Heart left ventricle (tissue), 13 donors: Measurements from ENCODE around the gene SLC9A7.

Experiments
- POLR2A ChIP-seq, 2 donors: fragments of 450-650 bp; IDR thresholded peaks; one replicate each; pipeline ENCODE4 v1.6.1; 2017; ENCODE audit warnings: antibody characterized with exemption in 2 of 2, mild to moderate bottlenecking in 2 of 2, moderate library complexity in 2 of 2
- TF ChIP-seq, protein P1 (sequence below), 12 donors: fragments of 200-600 bp; sonication (generic) in 4 of 12; IDR thresholded peaks; one replicate each; pipeline versions ENCODE4 v1.5.0 to v1.8.0; 2018 to 2022; ENCODE audit warnings: antibody characterized with exemption in 12 of 12, mild to moderate bottlenecking in 5 of 12
- donor health status: ischemic (EF 13 %, LVEDD 7.1; RV severe dilation, severe dysfunction).
- donor health status: DM: no; HTN: yes; CAD: no.
- donor health status: DM: no; HTN: no; CAD: no.
- donor health status: ischemic (EF 25% LVEDD 6.9; RV normal size, moderate dysfunction).
- donor health status: ischemic (EF 25% LVEDD 5.7; RV mildly dilated, moderate dysfunction).
- donor health status: ischemic (EF 35%, LVEDD 5.7; RV mildly dilated, moderate dysfunction).
- donor health status: nonischemic (EF 11% LVEDD 7.7; RV severe dilation, severe dysfunction).
- donor health status: DM: yes; HTN: yes; CAD: no.
- donor health status: PGD.
- donor health status: ischemic (EF 29% LVEDD 5.4; RV normal size, mild dysfunction).
- donor health status: nonischemic (EF 23%, LVEDD 6.1; RV moderate dilation, normal function).

DNA sequence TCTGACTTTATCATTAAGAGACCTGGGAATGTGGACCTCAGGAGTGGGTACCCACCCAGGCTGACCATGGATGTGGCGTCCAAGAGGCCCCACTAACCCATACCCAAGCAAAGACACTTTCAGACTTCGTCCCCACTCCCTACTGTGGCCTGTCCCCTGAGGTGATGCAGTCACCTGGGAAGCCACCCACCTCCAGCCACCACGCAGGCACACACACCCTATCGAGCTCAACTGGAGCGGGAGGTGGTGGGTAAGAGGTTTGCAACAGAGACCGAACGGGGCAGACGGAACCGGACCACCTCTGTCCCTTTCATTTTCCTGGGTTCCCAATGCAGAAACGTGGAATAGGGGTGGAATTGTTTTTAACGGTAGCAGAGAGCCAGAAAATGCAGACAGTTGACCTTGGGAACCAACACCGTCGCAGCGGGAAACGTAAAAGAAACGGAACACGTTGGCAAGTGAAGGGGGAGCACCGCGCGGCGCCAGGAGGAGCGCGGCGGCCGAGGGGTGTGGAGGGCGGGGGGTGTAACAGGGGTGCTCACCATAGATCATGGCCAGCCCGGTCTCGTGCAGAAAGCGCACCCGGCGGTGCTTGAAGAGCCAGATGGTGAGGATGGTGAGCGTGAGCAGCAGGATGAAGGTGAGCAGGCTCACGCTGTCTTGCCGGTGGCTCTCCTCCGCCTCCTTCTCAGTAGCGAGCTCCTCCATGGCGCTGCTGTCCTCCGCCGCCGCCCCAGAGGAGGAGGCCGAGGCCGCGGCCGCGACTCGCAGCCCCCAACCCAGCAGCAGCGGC, 559 bp downstream of the SLC9A7 start:
- TF ChIP-seq, protein P1, sequence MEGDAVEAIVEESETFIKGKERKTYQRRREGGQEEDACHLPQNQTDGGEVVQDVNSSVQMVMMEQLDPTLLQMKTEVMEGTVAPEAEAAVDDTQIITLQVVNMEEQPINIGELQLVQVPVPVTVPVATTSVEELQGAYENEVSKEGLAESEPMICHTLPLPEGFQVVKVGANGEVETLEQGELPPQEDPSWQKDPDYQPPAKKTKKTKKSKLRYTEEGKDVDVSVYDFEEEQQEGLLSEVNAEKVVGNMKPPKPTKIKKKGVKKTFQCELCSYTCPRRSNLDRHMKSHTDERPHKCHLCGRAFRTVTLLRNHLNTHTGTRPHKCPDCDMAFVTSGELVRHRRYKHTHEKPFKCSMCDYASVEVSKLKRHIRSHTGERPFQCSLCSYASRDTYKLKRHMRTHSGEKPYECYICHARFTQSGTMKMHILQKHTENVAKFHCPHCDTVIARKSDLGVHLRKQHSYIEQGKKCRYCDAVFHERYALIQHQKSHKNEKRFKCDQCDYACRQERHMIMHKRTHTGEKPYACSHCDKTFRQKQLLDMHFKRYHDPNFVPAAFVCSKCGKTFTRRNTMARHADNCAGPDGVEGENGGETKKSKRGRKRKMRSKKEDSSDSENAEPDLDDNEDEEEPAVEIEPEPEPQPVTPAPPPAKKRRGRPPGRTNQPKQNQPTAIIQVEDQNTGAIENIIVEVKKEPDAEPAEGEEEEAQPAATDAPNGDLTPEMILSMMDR (IDR thresholded peaks at IDR 0.05): no peak
- no peak for TF ChIP-seq POLR2A (IDR thresholded peaks at IDR 0.05)
